Activated CD8-positive, alpha-beta memory T cell treated with anti-CD3 and anti-CD28 coated beads for 36 hours (primary cell): Measurements from ENCODE around the gene DCP2. TPM values are rescaled to one million over a fixed set of nuclear protein-coding genes. Genes with fewer than 3 reads are reported as not detected.

Experiments
- CTCF ChIA-PET: fragments of 350-600 bp; sonication (Branson Sonifier 250); formaldehyde crosslinking; loops from one replicate; lab custom pipeline; 2021; ENCODE audit warnings: antibody characterized with exemption; lab: Charles Lee
- POLR2A ChIA-PET: fragments of 350-600 bp; sonication (Branson Sonifier 250); formaldehyde crosslinking; loops from one replicate; lab custom pipeline; 2021; ENCODE audit warnings: antibody characterized with exemption; lab: Charles Lee
- total RNA-seq, 2 experiments: library from RNA; stranded (reverse); gene quantifications; one replicate each; pipeline ENCODE4 v1.2.3, GENCODE V29; 2021

DCP2 gene
- total RNA-seq, 2 experiments from 2014 or later = 63.6 to 64.0 TPM

GRCh38 chr5:112998296-112998695, 21.7 kb downstream of the DCP2 start:
- POLR2A ChIA-PET = no interaction called here
- CTCF ChIA-PET = no interaction called here

- CTCF ChIA-PET = no interaction called here
- POLR2A ChIA-PET = no interaction called here
These were observed 23.9 kb downstream of the DCP2 start for GRCh38 chr5:113000466-113000865.

GRCh38 chr5:113002423-113002822, 25.8 kb downstream of the DCP2 start:
- ChIA-PET CTCF (no interaction called here), POLR2A (no interaction called here)

- CTCF ChIA-PET = no interaction called here
- POLR2A ChIA-PET = no interaction called here
These were observed 27.2 kb downstream of the DCP2 start for GRCh38 chr5:113003763-113004162.

- CTCF ChIA-PET = interaction anchor here (0.6 kb wide), 2 partner anchors 18 to 27 kb away, joined by 3 to 4 read pairs; no protein-coding TSS in a partner anchor
- POLR2A ChIA-PET = no interaction called here
These were observed 28.9 kb downstream of the DCP2 start for GRCh38 chr5:113005454-113005853.

GRCh38 chr5:113017881-113018635, 41.5 kb downstream of the DCP2 start:
- ChIA-PET CTCF (no interaction called here), POLR2A (no interaction called here)

- CTCF ChIA-PET = interaction anchor here (0.7 kb wide), 1 partner anchor 21 kb away, joined by 4 read pairs; no protein-coding TSS in a partner anchor
These were observed 44.1 kb downstream of the DCP2 start for GRCh38 chr5:113020461-113021273.

GRCh38 chr5:113022661-113023060, 46.1 kb downstream of the DCP2 start:
- POLR2A ChIA-PET = no interaction called here
- CTCF ChIA-PET = no interaction called here

More at GRCh38 chr5:113020461-113021273, 44.1 kb downstream of the DCP2 start:
- POLR2A ChIA-PET = no interaction called here

- ChIA-PET POLR2A (no interaction called here), CTCF (no interaction called here)
These were observed 47.6 kb downstream of the DCP2 start for GRCh38 chr5:113024076-113024697.

- POLR2A ChIA-PET = no interaction called here
- CTCF ChIA-PET = no interaction called here
These were observed 49.0 kb downstream of the DCP2 start for GRCh38 chr5:113025596-113025995.

GRCh38 chr5:113026211-113026610, 49.6 kb downstream of the DCP2 start:
- CTCF ChIA-PET = no interaction called here
- POLR2A ChIA-PET = no interaction called here

- CTCF ChIA-PET = no interaction called here
- POLR2A ChIA-PET = no interaction called here
These were observed 50.4 kb downstream of the DCP2 start for GRCh38 chr5:113027015-113027414.

GRCh38 chr5:113027431-113027830, 50.8 kb downstream of the DCP2 start:
- CTCF ChIA-PET = no interaction called here
- POLR2A ChIA-PET = no interaction called here

GRCh38 chr5:113029614-113030013, 53.0 kb downstream of the DCP2 start:
- ChIA-PET CTCF (no interaction called here), POLR2A (no interaction called here)

- POLR2A ChIA-PET = no interaction called here
- CTCF ChIA-PET = interaction anchor here (0.6 kb wide), 1 partner anchor 275 kb away, joined by 3 read pairs; no protein-coding TSS in a partner anchor
These were observed 54.5 kb downstream of the DCP2 start for GRCh38 chr5:113031104-113031503.

GRCh38 chr5:113031557-113031956, 55.0 kb downstream of the DCP2 start:
- POLR2A ChIA-PET = no interaction called here
- CTCF ChIA-PET = interaction anchor here (0.6 kb wide), 1 partner anchor 275 kb away, joined by 3 read pairs; no protein-coding TSS in a partner anchor

- ChIA-PET POLR2A (no interaction called here), CTCF (interaction anchor here (0.6 kb wide), 1 partner anchor 140 kb away, joined by 3 read pairs; no protein-coding TSS in a partner anchor)
These were observed 57.7 kb downstream of the DCP2 start for GRCh38 chr5:113034182-113034773.

- ChIA-PET CTCF (no interaction called here), POLR2A (no interaction called here)
These were observed 58.5 kb downstream of the DCP2 start for GRCh38 chr5:113035096-113035495.

- CTCF ChIA-PET = interaction anchor here (0.7 kb wide), 1 partner anchor 252 kb away, joined by 3 read pairs; no protein-coding TSS in a partner anchor
- POLR2A ChIA-PET = no interaction called here
These were observed 59.7 kb downstream of the DCP2 start for GRCh38 chr5:113036321-113036720.
